ENCODE data around the gene BST1. TPM values are rescaled to one million over a fixed set of nuclear protein-coding genes. Genes with fewer than 3 reads are reported as not detected.
A peak's percentile ranks its signal among the peaks of the same experiment; 100 is the strongest.

Gene BST1
- total and polyA plus RNA-seq, 2 donors (not counting 1 experiment from before 2014, with no cell fraction given): 15.7 to 48.8 TPM

- Histone ChIP-seq H2AFZ (ENCODE audit: low read length) (no peak overlapping the region), H3K36me3 (ENCODE audit: control insufficient read depth, insufficient read depth, low read length) (no peaks in the 10 kb centered on the region), H3K27ac (ENCODE audit: insufficient read depth, low read length) (no peak overlapping the region), H3K4me3 (replicated peaks in 1 of 4; ENCODE audit: control extremely low read depth in 1 of 4, insufficient read depth in 1 of 4, low read depth in 3 of 4, low read length in 4 of 4) (no peak overlapping the region), H3K9ac (ENCODE audit: insufficient read depth, low read length) (no peak overlapping the region), H3K79me2 (ENCODE audit: control insufficient read depth, insufficient read depth, low read length) (no peaks in the 10 kb centered on the region), H3K9me3 (ENCODE audit: control insufficient read depth, insufficient read depth, low read depth, low read length) (no peaks in the 10 kb centered on the region), H3K4me1 (ENCODE audit: control insufficient read depth, extremely low read depth, insufficient read depth, low read length) (no peaks in the 10 kb centered on the region), H3K4me2 (ENCODE audit: extremely low read depth, insufficient read depth, low read length) (no peak overlapping the region), H3K27me3 (ENCODE audit: control insufficient read depth, insufficient read depth, low read length) (no peaks in the 10 kb centered on the region), H4K20me1 (ENCODE audit: control insufficient read depth, extremely low read depth, insufficient read depth, low read length) (no peaks in the 10 kb centered on the region)
- DNase-seq (ENCODE audit: low read depth in 2 of 2): peak in 1 of 2 donors; percentile 31
- TF ChIP-seq EZH2 (IDR thresholded peaks at IDR 0.05; ENCODE audit: low read length, missing control alignments) (no peak), CTCF (conservative IDR thresholded peaks at IDR 0.05 in 1 of 2, IDR thresholded peaks at IDR 0.05 in 1 of 2; ENCODE audit: low read depth in 1 of 2, low read length in 2 of 2) (no peak)
These were observed 50.9 kb downstream of the BST1 start for GRCh38 chr4:15753786-15754185.

- no peaks in the 10 kb centered on the region for H3K4me1 ChIP-seq (ENCODE audit: control insufficient read depth, extremely low read depth, insufficient read depth, low read length)
- no peaks in the 10 kb centered on the region for H3K36me3 ChIP-seq (ENCODE audit: control insufficient read depth, insufficient read depth, low read length)
- H4K20me1 ChIP-seq (ENCODE audit: control insufficient read depth, extremely low read depth, insufficient read depth, low read length): no peaks in the 10 kb centered on the region
- H3K4me2 ChIP-seq (ENCODE audit: extremely low read depth, insufficient read depth, low read length): no peak overlapping the region
- peak; percentile 44 to 88 for DNase-seq (ENCODE audit: low read depth in 2 of 2)
- TF ChIP-seq CTCF (conservative IDR thresholded peaks at IDR 0.05 in 1 of 2, IDR thresholded peaks at IDR 0.05 in 1 of 2; ENCODE audit: low read depth in 1 of 2, low read length in 2 of 2): no peak
- H2AFZ ChIP-seq (ENCODE audit: low read length): no peak overlapping the region
- no peaks in the 10 kb centered on the region for H3K27me3 ChIP-seq (ENCODE audit: control insufficient read depth, insufficient read depth, low read length)
- no peak overlapping the region for H3K9ac ChIP-seq (ENCODE audit: insufficient read depth, low read length)
- no peak overlapping the region for H3K4me3 ChIP-seq (replicated peaks in 1 of 4; ENCODE audit: control extremely low read depth in 1 of 4, insufficient read depth in 1 of 4, low read depth in 3 of 4, low read length in 4 of 4)
- no peak overlapping the region for H3K27ac ChIP-seq (ENCODE audit: insufficient read depth, low read length)
- no peaks in the 10 kb centered on the region for H3K9me3 ChIP-seq (ENCODE audit: control insufficient read depth, insufficient read depth, low read depth, low read length)
- H3K79me2 ChIP-seq (ENCODE audit: control insufficient read depth, insufficient read depth, low read length): no peaks in the 10 kb centered on the region
These were observed 51.5 kb downstream of the BST1 start for GRCh38 chr4:15754323-15754722.

GRCh38 chr4:15755321-15756155 lies 52.7 kb downstream of the BST1 start:
- peak; percentile 69 to 84 for DNase-seq (ENCODE audit: low read depth in 2 of 2)
- H3K4me2 ChIP-seq (ENCODE audit: extremely low read depth, insufficient read depth, low read length): no peak overlapping the region
- no peaks in the 10 kb centered on the region for H3K79me2 ChIP-seq (ENCODE audit: control insufficient read depth, insufficient read depth, low read length)
- no peak overlapping the region for H3K9ac ChIP-seq (ENCODE audit: insufficient read depth, low read length)
- no peak overlapping the region for H3K4me3 ChIP-seq (replicated peaks in 1 of 4; ENCODE audit: control extremely low read depth in 1 of 4, insufficient read depth in 1 of 4, low read depth in 3 of 4, low read length in 4 of 4)
- H3K9me3 ChIP-seq (ENCODE audit: control insufficient read depth, insufficient read depth, low read depth, low read length): no peaks in the 10 kb centered on the region
- no peak overlapping the region for H2AFZ ChIP-seq (ENCODE audit: low read length)
- no peaks in the 10 kb centered on the region for H3K27me3 ChIP-seq (ENCODE audit: control insufficient read depth, insufficient read depth, low read length)
- H3K4me1 ChIP-seq (ENCODE audit: control insufficient read depth, extremely low read depth, insufficient read depth, low read length): no peaks in the 10 kb centered on the region
- no peak for TF ChIP-seq CTCF (conservative IDR thresholded peaks at IDR 0.05 in 1 of 2, IDR thresholded peaks at IDR 0.05 in 1 of 2; ENCODE audit: low read depth in 1 of 2, low read length in 2 of 2)
- no peak for TF ChIP-seq EZH2 (IDR thresholded peaks at IDR 0.05; ENCODE audit: low read length, missing control alignments)
- no peaks in the 10 kb centered on the region for H3K36me3 ChIP-seq (ENCODE audit: control insufficient read depth, insufficient read depth, low read length)
- H4K20me1 ChIP-seq (ENCODE audit: control insufficient read depth, extremely low read depth, insufficient read depth, low read length): no peaks in the 10 kb centered on the region
- no peak overlapping the region for H3K27ac ChIP-seq (ENCODE audit: insufficient read depth, low read length)
